ENCODE data around the gene RERE. TPM values are rescaled to one million over a fixed set of nuclear protein-coding genes. Genes with fewer than 3 reads are reported as not detected.
A peak's percentile ranks its signal among the peaks of the same experiment; 100 is the strongest.

RERE gene
- total RNA-seq, 1 donor from 2014 or later: 141 TPM

DNA sequence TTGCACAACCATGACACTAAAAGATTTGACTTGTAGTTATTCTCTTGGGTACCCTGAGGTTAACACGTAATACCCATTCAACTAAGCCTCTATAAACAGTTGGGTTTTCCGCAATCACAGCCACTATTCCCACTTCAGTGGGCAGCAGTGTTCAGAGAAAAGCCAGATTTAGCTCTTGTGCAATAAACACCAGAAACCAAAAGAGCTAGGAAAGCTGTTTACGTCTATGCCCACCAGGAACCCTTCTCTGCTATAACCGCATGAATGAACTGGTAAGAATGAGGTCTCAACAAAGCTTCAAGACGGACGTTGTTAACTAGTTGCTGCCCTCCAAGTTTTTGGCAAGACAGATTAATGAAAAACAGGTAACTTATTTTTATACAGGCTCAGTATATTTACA, 398.3 kb downstream of the RERE start:
- DNase-seq (ENCODE audit: extremely low read depth, low read depth, low spot score): no peak

DNA sequence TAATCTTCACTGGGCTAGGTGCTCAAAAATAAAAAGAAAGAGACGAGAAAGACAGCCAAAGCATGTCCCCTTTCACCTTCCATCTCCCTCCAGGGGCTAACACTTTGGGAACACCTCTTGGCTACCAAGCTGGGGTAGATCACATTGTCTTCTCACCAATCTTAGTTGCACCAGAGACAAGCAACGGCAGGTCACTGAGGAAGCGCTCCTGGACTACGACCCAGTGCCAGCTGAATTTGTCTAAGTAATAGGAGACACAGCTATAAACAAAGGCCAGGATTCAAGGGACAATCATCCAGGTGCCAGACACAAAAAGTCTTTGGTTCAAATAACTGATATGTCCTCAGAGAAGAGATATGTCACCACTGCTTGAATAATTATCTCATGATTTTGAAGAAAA, 399.1 kb downstream of the RERE start:
- no peak for DNase-seq (ENCODE audit: extremely low read depth, low read depth, low spot score)

DNA sequence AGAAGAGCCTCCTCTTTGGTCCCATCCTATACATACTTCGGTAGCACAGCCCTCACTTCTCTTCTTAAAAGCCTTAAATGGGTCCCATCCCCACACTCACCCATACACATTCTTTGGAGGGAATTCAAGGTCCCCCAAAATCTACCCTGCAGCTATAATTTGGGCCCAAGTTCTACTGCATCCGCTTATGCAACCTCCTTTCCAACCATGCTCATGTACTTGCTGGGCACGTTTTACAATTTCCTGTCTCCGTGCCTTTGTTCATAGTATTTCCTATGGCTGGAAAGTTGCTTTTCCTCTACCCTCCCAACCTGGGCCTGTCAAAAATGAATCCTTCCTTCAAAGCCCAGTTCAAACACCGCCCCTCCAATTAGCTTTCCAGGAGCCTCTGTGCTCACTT, 399.8 kb downstream of the RERE start:
- no peak for DNase-seq (ENCODE audit: extremely low read depth, low read depth, low spot score)

DNA sequence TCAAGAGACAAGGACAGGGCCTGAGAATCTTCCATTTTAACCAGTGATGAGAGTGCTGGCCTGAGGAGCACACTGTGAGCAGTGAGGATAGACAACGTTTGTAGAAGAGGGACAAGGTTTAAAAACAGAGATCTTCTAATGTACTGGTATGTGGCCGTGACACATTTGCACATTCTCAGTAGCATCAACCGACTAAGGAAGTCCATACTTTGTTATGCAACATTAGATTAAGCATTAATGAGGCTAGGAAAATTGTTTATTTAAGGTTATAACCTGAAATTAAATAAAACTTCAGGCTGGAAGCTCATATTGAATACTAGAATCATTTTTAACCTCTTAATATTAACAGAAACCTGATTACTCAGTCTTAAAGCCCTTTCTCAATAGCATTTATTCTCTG, 400.6 kb downstream of the RERE start:
- DNase-seq (ENCODE audit: extremely low read depth, low read depth, low spot score): no peak

DNA sequence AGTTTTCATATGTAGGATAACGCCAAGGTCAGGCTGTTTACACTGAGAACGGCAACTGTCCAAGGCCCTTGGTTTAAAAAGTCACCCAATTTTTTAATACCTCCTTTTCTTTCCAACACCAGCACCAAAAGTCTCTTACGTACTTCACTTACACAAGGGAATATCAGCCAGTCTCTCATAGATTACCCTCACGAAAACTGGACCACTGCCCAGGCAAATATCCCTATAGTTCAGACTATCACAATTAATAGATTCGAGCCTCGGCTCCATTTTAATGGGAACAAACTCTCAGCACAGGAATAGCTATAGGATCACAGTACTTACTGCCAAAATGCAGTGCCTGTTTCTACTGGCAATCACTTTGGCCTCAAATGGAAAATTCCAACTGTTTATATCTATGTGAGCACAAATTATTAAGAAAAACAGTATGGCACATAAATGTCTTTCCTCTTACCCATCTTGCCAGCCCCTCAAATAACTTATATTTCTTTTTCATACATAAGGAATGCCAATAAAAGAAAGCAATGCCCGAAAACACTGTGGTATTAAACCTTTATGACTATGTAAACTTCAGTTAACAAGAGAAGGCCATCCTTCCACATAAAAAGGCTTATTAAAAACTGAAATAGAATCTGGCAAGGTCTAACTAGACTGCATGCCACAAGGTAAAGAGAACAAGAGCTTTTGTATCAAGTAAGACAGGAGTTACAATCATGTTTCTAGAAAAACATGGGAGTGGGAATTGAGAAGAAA, 401.7 kb downstream of the RERE start:
- DNase-seq (ENCODE audit: extremely low read depth, low read depth, low spot score): no peak

DNA sequence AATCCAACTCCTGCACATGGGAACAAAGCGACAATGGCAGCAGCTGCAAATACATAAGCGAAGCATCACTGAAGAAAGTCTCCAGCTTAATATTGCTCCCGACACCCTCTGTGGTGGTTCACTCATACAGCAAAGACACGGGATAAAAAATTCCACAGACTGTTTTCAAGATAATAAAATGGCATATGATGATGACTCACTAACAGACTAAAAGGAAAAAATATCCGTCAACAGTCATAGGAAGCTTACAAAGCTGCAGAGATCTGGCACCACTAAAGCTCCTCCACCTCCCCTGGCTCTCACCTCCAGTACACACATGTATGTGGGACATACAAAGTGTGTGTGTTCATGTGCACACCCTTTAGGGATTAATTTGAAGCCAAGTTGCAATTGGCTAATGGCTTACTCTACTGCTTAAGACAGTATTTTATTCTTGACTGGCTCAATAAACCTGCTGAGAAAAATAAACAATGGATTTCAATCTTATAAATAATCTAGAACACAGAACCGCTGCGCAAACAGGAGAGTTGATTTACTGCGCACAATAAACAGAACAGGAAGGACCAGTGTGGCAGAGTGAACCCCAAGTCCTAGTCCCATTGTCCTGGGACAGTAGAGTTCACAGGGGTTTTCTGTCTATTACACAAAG, 405.1 kb downstream of the RERE start:
- peak; percentile 88 for DNase-seq (ENCODE audit: extremely low read depth, low read depth, low spot score)

DNA sequence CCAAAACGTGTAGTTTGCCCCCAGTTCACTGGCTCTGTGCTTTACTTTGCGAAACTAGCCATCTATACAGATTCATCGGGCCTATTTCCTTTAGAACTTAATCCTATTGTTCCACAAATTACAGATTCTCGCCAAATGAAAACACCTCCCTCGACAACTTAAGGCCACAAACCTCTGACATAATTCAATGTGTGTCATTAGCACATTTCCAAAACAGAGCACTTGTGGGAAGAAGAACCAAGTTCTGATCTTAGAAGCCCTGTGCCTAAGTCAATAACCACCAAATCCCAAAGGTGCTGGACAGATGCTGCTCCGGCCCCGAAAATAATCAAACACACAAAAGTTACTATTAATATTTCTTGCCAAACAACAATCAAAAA, 405.6 kb downstream of the RERE start:
- no peak for DNase-seq (ENCODE audit: extremely low read depth, low read depth, low spot score)

DNA sequence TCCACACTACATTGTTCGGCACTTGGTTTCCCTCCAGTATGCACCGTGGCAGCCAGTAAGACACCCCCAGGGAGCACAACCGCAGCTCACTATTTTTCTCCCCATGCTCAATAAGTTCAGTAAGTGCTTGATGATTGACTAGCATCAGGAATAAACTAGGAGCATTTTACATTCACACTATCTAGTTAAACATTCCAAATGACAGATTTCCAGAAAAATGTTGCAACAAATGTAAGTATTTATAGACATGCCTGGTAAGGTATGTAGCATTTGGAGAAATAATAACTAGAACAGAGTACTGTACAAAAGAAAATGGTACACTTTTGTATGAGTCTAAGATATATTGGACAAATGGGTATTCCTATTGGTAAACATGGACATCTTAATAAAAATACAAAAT, 406.6 kb downstream of the RERE start:
- DNase-seq (ENCODE audit: extremely low read depth, low read depth, low spot score): no peak

DNA sequence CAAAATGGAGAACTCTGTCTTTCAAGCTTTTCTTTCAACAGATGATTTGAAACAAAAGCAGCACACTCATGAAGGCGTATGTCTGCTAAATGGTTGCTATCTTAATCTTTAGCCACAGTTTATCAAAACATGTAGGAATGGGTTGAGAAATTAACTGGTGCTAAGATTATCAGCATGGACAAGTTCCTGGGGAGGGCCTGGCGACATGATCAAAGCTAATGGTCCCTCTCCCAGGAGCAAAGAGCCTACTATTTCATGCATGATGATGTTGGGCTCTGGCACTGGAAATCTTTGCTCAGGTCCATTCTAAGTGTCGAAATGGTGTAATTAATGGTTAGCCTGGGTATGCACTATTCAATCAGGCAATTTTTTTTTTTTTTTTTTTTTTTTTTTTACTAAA, 407.8 kb downstream of the RERE start:
- DNase-seq (ENCODE audit: extremely low read depth, low read depth, low spot score): no peak

DNA sequence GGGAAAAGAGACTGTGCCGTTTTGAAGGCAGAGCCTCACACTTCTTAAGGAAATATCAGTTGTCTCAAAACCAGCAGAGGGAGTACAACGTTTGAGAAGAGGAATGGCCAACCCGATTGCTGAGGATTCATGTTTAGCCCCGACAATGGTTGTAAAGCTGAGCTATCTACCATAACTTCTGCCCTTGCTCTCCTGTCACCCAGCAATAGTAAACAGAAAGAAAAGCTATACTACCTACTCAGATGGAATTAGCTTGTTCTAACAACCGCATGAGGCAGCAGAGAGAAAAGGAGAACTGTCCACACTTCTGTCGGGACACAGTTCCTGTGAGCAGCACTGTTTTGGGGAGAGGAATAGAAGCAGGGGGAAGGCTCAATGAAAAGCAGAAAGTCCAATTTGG, 408.3 kb downstream of the RERE start:
- no peak for DNase-seq (ENCODE audit: extremely low read depth, low read depth, low spot score)

DNA sequence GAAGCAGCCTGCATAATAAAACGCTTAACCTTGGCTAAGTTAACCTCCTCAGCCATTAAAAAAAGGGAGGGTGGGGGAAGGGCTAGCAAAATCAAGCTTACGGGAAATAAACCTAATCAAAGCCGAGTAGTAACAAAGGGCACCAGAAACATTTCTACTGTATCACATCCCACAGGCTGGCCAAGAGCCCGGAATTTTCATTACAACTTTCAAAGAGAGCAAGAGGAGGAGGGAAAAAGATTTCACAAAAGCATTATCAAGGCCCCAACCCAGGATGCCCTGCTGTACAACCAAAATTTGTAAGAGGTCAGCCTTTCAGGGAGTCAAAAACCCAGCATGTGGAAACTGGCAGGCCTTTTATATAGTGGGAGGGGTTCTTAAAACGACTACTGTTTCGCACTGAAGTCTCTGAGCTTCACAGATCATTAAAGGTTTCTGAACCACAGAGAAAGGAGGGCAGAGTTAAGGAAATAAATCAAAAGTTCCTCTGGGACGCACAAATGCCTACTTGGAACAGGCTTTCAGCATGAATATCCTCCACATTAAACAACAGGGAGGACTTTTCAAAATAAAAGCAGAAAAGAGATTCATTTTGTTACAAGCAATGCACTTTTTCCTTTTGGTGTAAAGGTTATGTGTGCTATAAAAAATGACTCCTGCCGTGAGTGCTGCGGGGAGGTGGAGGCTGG, 409.1 kb downstream of the RERE start:
- DNase-seq (ENCODE audit: extremely low read depth, low read depth, low spot score): no peak

DNA sequence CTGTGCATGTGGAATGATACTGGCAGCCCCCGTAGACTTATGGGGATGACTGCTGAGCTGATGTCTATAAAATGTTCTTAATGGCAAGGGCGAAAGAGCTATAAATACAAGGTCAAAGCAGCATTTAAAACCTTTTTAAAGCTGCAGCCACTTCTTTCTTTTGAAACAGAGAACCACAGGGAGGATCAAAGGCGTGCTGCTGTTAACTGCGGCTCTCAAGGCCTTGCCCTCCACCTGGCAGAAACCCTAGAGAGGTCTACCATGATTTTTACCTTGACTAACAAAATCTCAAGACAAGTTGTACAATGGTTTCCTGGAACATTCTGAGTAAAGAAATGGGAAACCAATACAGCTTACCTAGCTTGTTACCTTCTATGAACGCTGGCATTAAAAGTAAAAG, 409.8 kb downstream of the RERE start:
- DNase-seq (ENCODE audit: extremely low read depth, low read depth, low spot score): no peak

DNA sequence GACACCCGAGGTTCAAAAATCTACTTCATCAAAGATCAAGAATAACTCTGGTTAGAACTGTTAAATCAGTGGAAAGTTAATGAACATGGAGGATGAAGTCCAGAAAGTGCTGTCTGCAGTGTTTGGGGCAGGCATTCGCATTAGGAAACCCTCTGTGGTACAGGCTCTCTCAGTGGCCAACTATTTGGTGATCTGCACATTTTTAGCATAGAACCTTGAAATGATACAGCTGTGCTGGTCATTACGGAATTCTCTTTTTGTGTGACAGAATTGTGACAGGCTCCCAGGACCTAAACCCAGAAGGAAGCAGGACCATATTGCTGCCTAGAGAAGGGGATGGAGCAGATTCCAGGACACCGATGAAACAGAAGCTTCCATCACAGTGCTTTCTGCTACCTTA, 410.5 kb downstream of the RERE start:
- no peak for DNase-seq (ENCODE audit: extremely low read depth, low read depth, low spot score)

DNA sequence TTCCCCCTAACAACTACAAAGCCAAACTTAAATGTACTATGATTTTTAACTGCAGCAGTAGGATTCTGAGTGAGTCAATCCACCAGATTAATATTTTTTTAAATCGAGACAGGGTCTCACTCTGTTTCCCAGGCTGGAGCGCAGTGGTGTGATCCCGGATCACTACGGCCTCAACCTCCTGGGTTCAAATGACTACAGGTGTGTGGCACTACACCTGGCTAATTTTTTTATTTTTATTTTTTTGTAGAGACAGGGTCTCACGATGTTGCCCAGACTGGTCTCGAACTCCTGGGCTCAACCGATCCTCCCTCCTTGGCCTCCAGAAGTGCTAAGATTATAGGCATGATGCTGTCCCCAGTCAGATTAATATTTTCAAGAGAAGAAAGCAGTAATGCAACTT, 411.4 kb downstream of the RERE start:
- DNase-seq (ENCODE audit: extremely low read depth, low read depth, low spot score): no peak

DNA sequence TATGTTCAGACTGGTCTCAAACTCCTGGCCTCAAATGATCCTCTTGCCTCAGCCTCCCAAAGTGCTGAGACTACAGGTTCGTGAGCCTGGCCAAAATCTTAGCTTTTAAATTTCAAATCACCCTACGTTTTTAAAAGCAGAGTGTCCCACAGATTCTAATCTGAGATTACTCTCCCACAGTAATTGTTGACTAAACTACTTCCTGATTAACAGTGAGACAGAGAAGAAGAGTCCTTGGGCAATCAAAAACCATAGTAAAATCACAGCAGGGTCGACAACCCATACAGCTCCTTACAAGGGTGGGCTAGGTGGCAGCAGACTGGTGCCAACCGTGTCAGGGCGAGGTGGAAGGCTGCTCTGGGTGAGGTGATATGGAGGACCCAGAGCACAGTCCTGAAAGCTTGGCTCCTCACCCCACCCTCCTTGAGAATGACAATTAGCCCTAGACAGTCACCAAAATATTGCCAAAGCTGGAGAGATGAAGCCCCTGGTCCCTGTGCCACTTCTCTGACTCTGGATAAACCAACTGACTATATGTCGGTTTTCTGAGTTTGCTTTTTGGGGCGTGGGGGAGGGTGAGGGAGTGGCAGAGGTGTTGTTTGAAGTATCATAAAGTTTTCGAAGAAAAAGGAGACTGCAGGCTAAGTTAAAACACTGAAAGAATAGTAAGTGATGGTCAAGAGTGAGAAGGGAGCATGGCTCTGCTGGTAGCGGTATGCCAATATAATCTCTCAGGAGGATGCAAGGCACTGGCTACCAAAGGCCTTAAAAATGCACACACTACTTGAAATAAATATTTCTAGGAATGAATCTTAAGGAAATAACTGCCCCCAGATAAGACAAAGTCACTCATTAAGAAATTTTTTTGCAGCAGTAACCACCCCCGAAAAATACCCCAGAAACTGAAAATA, 412.7 kb downstream of the RERE start:
- DNase-seq (ENCODE audit: extremely low read depth, low read depth, low spot score): no peak

DNA sequence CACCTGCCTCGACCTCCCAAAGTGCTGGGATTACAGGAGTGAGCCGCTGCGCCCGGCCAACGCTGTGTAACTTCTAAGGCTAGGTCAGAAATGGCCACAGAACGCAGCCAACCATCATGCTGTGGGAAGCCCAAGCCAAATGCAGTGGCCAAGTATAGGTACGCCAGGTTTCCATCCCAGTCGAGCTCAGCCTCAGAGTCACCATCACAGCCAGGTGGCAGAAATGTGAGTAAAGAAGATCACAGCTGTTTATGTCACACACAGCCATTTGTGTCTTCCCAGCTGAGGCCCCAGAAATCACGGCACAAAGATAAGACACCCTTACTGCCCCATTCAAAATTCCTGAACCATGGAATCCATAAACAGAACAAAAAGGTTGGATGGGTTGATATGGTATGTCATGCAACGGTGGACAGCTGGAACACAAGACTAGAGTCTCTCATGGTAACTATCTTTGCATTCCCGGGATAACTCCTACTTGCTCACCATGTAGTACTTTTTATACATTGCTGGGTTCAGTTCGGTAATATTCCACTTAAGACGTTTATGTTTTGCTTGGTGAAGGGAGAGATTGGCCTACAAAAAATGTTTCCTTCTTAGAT, 415.2 kb downstream of the RERE start:
- DNase-seq (ENCODE audit: extremely low read depth, low read depth, low spot score): no peak

DNA sequence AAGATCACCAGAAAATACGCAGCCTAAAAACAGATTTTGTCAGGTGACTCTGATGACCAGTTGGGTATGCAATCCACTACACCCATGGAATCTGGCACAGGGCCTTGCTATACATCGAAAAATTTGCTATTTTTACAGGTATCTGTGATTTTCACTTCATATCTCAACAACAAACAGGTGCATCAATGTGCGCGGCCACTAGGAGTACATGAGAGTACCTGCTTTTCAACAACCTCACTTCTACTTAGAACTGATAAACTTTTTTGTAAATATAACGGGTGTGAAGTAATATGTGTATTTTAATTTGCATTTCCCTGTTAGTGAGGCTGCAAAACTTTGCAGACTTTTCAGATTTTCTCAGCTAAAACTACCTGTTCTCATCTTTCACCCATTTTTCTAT, 418.8 kb downstream of the RERE start:
- no peak for DNase-seq (ENCODE audit: extremely low read depth, low read depth, low spot score)

DNA sequence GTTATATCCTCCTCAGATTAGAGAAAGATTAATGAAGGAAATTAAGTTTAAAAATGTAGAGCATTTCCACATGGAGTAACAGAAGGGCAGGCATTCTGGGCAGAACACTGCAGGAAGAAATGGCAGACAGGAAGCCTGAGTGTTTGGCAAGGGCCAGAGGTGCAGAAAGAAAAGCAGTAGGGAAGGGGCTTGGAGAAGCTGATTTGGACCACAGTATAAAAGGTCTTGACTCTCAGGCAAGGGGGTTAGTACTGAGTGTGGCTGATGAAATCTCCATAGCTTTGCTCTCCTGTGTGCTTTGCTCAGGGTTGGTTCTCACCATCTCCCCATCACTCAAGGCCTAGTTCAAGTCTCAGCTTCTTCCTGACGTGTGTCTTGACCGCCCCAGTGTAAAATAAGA, 419.4 kb downstream of the RERE start:
- DNase-seq (ENCODE audit: extremely low read depth, low read depth, low spot score): no peak

DNA sequence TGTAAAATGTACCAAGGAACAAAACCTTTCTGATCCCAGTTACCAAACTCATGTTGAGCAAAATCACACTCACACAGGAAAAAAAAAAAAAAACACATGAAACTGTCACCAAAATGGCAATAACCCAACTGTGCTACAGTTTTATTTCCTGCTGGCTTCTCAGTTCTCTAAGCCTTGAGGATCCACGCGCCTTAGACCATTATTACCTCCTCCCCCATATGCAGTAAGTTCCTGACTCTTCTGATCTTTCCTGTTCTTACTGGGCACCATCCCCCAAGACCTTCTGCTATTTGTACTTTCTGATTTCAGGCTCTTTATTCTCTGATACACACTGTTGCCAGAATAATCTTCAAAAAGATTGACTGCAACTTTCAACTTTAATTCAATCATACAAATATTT, 419.9 kb downstream of the RERE start:
- no peak for DNase-seq (ENCODE audit: extremely low read depth, low read depth, low spot score)

DNA sequence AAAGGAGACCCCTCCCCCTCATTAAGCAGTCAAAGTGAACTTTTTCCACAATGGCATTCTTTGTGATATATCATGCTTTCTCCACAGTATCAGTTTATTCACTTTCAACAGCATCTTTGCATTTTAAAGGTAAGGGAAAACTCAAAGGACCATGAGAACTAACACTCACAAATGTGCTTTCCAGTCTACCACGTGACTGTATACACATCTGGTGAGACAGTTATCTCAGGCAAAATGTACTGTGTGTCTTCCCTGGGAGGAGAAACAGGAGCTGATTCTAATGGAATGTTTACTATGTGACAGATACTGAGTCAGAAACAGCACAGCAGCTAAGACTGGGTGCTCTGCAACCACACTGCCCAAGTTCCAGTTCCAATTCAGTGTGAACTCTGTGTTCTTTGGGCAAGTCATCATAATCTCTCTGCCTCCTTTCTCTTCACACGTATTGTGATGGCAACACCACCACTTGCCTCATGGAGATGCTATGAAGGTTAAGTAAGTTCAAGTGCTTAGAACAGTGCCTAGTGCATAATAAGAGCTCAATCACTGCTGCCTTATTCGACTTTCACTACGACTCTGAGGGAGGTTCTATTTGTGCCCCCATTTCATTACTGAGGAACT, 420.5 kb downstream of the RERE start:
- DNase-seq (ENCODE audit: extremely low read depth, low read depth, low spot score): no peak
